ENCODE data around the gene MXRA5. TPM values are rescaled to one million over a fixed set of nuclear protein-coding genes. Genes with fewer than 3 reads are reported as not detected.

The MXRA5 gene
- total and polyA plus RNA-seq, 2 of the 13 experiments (the other 11 are each of a cell fraction or from before 2014, with no cell fraction given): not detected

DNA sequence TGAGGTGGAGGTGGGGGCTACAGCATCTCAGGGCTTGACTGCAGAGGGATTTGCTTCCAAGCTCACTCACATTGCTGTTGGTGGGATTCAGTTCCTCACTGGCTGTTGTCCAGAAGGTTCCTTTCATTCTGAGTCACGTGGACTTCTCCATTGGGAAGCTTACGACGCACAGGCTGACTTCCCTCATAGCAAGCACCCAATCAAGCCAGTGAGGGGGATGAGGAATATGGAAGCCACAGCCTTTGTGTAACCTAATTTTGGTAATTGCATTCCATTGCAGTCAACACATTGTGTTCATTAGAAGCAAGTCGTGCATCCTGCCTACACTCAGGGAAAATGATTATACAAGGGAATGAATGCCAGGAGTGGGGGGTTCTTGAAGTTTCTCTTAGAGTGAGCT lies 32.7 kb upstream of the MXRA5 start:
- no peak for FAIRE-seq
- Histone ChIP-seq H3K27ac (ENCODE audit: extremely low read length, insufficient read depth, low read length) (no peak overlapping the region), H3K36me3 (replicated peaks in 1 of 2; ENCODE audit: control insufficient read depth in 1 of 2, insufficient read depth in 2 of 2, low read length in 2 of 2) (no peaks in the 10 kb centered on the region), H3K27me3 (ENCODE audit: control insufficient read depth in 1 of 2, insufficient read depth in 2 of 2, low read length in 2 of 2) (no peaks in the 10 kb centered on the region), H4K20me1 (ENCODE audit: insufficient read depth, low read length) (no peaks in the 10 kb centered on the region), H2AFZ (ENCODE audit: low read length) (no peak overlapping the region), H3K9ac (ENCODE audit: insufficient read depth, low read depth, low read length) (no peak overlapping the region), H3K79me2 (ENCODE audit: insufficient read depth, low read length) (no peaks in the 10 kb centered on the region), H3K4me2 (ENCODE audit: low read depth, low read length) (no peak overlapping the region), H3K4me3 (replicated peaks in 1 of 3; ENCODE audit: insufficient read depth in 1 of 3, low read depth in 2 of 3, low read length in 3 of 3) (no peak overlapping the region), H3K9me3 (ENCODE audit: low read length) (no peaks in the 10 kb centered on the region), H3K4me1 (ENCODE audit: insufficient read depth, low read length) (no peaks in the 10 kb centered on the region)
- DNase-seq (ENCODE audit: low spot score): no peak
- intact Hi-C loops (cut with micrococcal nuclease; ENCODE audit: unreplicated experiment): no loop called here
- 0% methylated on average over 1 of the region's 4 CpGs for WGBS (ENCODE audit: low lambda C conversion rate)
- TF ChIP-seq ZNF382 (CRISPR knock-in tag; IDR thresholded peaks at IDR 0.05; ENCODE audit: borderline replicate concordance) (no peak), SAFB2 (CRISPR knock-in tag; IDR thresholded peaks at IDR 0.05; ENCODE audit: borderline replicate concordance, low read depth) (no peak), ZNF44 (CRISPR knock-in tag; IDR thresholded peaks at IDR 0.05) (no peak), CBX1 (IDR thresholded peaks at IDR 0.05; ENCODE audit: low read depth) (no peak), EED (CRISPR knock-in tag; IDR thresholded peaks at IDR 0.05) (no peak), EHMT2 (IDR thresholded peaks at IDR 0.05; ENCODE audit: borderline replicate concordance, low read depth, low read length) (no peak), ZFP1 (CRISPR knock-in tag; IDR thresholded peaks at IDR 0.05) (no peak), PLRG1 (conservative IDR thresholded peaks at IDR 0.05) (no peak), ZZZ3 (CRISPR knock-in tag; IDR thresholded peaks at IDR 0.05; ENCODE audit: borderline replicate concordance) (no peak), ZNF891 (CRISPR knock-in tag; IDR thresholded peaks at IDR 0.05) (no peak), SMAD1 (CRISPR knock-in tag; IDR thresholded peaks at IDR 0.05; ENCODE audit: borderline replicate concordance, low read depth) (no peak), ETV5 (CRISPR knock-in tag; IDR thresholded peaks at IDR 0.05; ENCODE audit: borderline replicate concordance) (no peak)
- TF ChIP-seq, protein P1, sequence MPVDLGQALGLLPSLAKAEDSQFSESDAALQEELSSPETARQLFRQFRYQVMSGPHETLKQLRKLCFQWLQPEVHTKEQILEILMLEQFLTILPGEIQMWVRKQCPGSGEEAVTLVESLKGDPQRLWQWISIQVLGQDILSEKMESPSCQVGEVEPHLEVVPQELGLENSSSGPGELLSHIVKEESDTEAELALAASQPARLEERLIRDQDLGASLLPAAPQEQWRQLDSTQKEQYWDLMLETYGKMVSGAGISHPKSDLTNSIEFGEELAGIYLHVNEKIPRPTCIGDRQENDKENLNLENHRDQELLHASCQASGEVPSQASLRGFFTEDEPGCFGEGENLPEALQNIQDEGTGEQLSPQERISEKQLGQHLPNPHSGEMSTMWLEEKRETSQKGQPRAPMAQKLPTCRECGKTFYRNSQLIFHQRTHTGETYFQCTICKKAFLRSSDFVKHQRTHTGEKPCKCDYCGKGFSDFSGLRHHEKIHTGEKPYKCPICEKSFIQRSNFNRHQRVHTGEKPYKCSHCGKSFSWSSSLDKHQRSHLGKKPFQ (CRISPR knock-in tag; IDR thresholded peaks at IDR 0.05; ENCODE audit: insufficient replicate concordance): no peak
- TF ChIP-seq, protein P2, sequence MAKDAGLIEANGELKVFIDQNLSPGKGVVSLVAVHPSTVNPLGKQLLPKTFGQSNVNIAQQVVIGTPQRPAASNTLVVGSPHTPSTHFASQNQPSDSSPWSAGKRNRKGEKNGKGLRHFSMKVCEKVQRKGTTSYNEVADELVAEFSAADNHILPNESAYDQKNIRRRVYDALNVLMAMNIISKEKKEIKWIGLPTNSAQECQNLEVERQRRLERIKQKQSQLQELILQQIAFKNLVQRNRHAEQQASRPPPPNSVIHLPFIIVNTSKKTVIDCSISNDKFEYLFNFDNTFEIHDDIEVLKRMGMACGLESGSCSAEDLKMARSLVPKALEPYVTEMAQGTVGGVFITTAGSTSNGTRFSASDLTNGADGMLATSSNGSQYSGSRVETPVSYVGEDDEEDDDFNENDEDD (CRISPR knock-in tag; IDR thresholded peaks at IDR 0.05; ENCODE audit: borderline replicate concordance): no peak
- TF ChIP-seq, protein P3, sequence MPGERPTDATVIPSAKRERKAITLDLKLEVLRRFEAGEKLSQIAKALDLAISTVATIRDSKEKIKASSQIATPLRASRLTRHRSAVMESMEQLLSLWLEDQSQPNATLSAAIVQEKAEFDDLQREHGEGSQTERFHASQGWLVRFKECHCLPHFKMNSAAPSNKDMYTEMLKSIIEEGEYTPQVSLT (CRISPR knock-in tag; IDR thresholded peaks at IDR 0.05; ENCODE audit: borderline replicate concordance, low read depth): no peak
- TF ChIP-seq, protein P4, sequence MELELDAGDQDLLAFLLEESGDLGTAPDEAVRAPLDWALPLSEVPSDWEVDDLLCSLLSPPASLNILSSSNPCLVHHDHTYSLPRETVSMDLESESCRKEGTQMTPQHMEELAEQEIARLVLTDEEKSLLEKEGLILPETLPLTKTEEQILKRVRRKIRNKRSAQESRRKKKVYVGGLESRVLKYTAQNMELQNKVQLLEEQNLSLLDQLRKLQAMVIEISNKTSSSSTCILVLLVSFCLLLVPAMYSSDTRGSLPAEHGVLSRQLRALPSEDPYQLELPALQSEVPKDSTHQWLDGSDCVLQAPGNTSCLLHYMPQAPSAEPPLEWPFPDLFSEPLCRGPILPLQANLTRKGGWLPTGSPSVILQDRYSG (CRISPR knock-in tag; IDR thresholded peaks at IDR 0.05): no peak
- TF ChIP-seq, protein P5, sequence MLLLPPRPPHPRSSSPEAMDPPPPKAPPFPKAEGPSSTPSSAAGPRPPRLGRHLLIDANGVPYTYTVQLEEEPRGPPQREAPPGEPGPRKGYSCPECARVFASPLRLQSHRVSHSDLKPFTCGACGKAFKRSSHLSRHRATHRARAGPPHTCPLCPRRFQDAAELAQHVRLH (CRISPR knock-in tag; IDR thresholded peaks at IDR 0.05; ENCODE audit: borderline replicate concordance, low read depth): no peak
- POLR2A ChIA-PET: no interaction called here
- ATAC-seq: no peak
- CTCF ChIA-PET (ENCODE audit: low intra/inter-chr PET ratio, low total read pairs): no interaction called here
- in situ Hi-C loops (cut with HindIII; ENCODE audit: extremely low pct_ligation_motif_present, low pct_unique_long_range_greater_than_20kb): no loop called here
- no TSS peak for BruUV-seq (replicated peaks)
